GM19328 (cell line): ENCODE measurements around the gene PROCA1.
"Not testable (repeated sequence)": the region's sequence is repeated elsewhere in the genome, so short reads cannot be mapped to it uniquely, and the experiment has no call there.

Experiments
- ATAC-seq: cut with Tn5 transposase; IDR thresholded peaks from one replicate; pipeline ENCODE4 v1.9.1; 2021; ENCODE audit warnings: mild to moderate bottlenecking, moderate library complexity; ENCODE audit not compliant: unreplicated experiment

The PROCA1 gene

DNA sequence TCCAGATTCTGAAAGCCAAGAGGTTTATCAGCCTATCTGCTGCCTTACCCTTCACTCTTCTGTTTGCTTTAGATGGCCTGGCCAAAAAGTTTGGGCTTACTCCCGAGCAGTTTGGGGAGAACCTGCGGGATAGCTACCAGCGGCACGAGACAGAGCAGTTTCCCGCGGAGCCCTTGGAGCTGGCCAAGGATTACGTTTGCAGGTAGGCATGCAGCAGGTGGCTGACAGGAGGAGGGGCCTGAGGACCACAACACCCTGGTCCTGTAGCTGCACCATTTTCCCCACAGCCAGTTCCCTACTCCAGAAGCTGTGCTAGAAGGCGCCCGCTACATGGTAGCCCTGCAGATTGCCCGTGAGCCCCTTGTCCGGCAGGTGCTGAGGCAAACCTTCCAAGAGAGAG is 29.0 kb downstream of the PROCA1 start:
- ATAC-seq = no peak

DNA sequence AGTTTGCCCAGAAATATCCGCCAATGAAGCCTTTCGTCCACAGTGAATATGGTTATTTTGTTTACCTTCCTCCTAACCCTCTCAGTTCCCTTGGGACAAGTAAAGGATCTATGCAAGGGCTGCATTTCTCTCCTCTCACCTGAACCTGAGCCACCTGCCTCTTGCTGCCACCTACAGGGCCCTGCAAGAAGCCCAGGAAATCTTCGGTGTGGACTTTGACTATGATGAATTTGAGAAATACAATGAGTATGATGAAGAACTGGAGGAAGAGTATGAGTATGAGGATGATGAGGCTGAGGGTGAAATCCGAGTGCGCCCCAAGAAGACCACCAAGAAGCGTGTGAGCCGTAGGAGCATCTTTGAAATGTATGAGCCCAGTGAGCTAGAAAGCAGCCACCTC is 35.7 kb downstream of the PROCA1 start:
- ATAC-seq = no peak

DNA sequence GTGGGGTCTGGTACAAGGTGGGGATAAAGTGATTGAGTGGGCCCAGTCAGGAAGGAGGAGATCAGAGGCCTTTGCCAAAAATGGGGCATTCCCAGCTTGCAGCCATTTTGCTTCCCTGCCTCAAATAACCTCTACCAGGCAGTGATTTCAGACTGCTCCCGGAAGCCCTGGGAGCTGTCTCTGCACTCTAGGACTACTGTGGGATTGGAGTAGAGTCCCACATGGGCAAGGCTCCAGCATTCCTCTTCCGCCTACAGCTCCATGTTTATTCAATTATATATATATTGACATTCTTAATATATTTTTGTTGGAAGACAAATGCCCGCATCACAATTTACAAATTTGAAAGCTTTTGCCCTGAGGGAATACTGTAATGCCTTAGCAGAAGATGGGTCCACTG is 36.2 kb downstream of the PROCA1 start:
- ATAC-seq = no peak

DNA sequence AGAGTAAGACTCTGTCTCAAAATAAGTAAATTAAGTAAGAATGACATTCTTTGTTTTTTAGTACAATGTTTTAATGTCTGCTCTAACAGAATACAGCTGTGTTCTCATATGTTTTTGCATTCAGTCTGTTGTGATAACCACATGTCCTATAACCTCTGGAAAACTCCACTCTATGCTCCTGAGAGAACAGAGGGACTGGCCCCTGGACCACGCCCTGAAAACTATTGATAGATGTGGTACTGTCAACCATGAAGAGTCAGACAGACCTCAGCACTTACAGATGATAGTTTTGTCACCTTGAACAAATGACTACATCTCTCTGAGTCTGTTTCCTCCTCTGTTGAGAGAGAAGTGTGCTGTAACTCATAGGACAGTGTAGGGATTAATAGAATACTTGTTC is 41.8 kb downstream of the PROCA1 start:
- no peak for ATAC-seq

DNA sequence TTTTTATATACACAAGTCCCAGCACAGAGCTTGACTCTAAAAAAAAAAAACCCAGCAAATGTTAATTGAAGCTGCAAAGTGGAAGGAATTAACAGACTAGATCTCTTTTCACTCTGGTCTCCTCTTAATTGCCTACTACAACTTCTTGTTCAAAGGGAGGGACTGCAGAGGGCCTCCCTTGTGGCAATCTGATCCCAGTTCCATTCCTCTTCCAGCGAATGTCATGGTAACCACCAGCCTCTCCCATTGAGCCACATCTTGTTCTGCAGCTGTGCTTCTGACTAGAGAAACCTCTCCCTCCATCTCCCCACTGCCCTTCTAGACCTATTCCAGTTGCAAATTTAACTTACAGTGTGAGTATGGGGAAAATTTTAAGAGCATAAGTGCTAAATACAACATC is 43.8 kb downstream of the PROCA1 start:
- no peak for ATAC-seq

DNA sequence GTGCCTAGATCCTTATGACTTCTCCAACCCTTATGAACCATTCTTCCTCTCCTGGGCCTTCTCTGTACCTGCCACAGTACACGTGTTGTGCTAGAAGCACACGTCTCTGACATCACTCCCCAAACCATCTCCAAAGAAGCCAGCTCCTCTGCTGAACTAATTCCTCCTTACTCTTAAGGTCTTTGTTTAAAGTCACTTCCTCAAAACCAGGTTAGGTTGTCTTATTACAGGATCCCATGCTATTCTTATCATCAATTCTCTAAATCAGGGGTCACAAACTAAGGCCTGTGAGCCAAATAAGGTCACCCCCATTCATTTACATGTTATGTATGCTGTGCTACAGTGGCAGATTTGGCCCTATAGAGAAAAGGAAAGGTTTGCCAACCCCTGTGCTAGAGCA is 45.7 kb downstream of the PROCA1 start:
- no peak for ATAC-seq

DNA sequence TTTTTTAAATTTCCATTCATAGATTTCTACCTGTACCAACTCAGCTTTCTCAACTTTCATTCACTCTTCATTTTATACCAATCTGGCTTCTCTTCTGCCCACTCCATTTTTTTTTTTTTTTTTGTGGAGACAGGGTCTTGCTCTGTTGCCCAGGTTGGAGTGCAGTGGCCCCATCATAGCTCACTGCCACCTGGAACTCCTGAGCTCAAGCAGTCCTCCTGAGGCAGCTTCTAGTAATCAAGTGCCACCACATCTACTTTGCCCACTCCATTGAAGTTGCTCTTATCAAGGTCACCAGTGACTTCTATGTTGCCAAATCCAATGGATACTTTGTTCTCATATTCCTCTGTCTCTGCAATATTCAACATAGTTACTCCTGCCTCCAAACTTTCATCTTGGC is 48.0 kb downstream of the PROCA1 start:
- ATAC-seq = no peak

DNA sequence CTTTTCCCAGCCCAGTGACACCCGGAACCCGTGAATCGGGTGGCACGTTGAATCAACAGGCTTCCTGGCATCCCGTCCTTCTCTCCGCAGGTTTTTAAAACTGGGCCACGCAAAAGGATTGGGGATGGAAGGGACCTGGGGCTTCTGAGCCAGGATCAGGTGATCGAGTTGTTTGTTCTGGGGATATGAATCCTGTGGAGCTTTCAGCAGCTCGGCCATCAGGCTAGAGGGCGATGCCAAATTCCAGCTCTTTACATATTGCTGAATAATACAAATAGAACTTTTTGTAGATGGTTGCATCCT is 49.2 kb downstream of the PROCA1 start:
- ATAC-seq = no peak

DNA sequence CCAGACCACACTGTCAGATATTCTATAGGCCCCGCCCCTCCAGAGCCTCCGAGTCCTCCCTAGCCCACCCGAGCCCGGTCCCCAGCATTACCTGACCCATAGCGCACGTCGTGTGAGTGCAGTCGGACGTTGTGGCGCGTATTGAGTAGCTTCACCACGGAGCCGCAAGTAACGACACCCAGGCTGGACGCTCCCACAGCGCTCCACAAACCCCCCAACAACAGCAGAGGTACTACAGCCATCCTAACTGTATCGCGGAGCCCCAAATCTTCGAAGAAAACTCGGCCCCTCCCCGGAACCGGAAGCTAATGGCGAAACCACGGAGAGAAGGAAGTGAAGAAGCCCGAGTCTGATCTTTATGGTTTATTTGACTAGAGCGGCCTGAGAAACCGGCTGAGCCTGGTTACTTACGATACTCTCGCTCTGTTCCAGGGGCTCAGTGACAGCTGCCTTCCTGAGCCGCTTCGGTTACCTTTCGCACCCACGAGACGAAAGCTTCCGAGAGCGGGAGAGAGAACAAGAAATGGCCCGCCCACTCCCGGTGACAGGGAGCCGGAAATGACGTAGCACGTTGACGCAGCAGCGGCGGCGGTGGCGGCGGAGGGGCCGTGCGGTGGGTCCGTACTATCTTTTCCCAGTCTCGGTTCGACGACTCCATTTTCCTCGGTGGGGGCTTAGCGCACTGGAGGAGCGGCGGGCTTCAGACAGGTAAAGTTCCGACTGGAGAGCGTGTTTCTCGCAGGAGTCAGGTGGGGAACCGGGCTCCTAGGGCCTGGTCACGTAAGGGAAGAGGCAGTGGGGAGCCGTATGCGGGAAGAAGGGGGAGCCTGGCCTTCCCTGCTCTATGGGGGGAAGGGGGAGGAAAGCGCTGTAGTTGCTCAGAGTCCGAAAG is 49.8 kb downstream of the PROCA1 start, which contains the start of the genes SDF2 and SUPT6H:
Gene SDF2 (minus strand): TSS at position 272 of the 892 bp plus-strand sequence. CDS start 30 bp downstream, at position 242.
Gene SUPT6H (plus strand): TSS at position 571 of the 892 bp plus-strand sequence. CDS start 11,197 bp downstream, outside the sequence.
- peak; percentile 86 for ATAC-seq

DNA sequence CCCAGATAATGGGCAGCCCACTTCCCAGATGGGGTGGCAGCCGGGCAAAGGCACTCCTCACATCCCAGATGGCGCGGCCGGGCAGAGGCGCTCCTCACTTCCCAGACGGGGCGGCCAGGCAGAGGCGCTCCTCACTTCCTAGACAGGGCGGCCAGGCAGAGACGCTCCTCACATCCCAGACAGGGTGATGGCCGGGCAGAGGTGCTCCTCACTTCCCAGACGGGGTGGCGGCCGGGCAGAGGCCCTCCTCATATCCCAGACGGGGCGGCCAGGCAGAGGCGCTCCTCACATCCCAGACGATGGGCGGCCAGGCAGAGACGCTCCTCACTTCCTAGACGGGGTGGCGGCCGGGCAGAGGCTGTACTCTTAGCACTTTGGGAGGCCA is 52.2 kb downstream of the PROCA1 start:
- ATAC-seq = not testable (repeated sequence)

DNA sequence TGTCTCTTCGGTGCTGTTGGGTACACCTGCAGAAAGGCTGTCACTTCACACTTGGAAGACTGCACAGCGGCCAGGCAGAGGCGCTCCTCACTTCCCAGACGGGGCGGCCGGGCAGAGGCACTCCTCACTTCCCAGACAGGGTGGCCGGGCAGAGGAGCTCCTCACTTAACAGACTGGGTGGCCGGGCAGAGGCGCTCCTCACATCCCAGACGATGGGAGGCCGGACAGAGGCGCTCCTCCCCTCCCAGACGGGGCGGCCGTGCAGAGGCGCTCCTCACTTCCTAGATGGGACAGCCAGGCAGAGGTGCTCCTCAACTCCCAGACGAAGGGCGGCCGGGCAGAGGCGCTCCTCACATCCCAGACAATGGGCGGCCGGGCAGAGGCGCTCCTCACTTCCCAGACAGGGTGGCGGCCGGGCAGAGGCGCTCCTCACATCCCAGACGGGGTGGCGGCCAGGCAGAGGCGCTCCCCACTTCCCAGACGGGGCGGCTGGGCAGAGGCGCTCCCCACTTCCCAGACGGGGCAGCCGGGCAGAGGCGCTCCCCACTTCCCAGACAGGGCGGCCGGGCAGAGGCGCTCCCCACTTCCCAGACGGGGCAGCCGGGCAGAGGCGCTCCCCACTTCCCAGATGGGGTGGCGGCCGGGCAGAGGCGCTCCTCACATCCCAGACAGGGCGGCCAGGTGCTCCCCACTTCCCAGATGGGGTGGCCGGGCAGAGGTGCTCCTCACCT is 52.8 kb downstream of the PROCA1 start:
- not testable (repeated sequence) for ATAC-seq

DNA sequence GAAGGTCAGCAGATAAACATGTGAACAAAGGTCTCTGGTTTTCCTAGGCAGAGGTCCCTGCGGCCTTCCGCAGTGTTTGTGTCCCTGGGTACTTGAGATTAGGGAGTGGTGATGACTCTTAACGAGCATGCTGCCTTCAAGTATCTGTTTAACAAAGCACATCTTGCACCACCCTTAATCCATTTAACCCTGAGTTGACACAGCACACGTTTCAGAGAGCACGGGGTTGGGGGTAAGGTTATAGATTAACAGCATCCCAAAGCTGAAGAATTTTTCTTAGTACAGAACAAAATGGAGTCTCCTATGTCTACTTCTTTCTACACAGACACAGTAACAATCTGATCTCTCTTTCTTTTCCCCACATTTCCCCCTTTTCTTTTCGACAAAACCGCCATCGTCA is 53.3 kb downstream of the PROCA1 start:
- ATAC-seq = not testable (repeated sequence)

DNA sequence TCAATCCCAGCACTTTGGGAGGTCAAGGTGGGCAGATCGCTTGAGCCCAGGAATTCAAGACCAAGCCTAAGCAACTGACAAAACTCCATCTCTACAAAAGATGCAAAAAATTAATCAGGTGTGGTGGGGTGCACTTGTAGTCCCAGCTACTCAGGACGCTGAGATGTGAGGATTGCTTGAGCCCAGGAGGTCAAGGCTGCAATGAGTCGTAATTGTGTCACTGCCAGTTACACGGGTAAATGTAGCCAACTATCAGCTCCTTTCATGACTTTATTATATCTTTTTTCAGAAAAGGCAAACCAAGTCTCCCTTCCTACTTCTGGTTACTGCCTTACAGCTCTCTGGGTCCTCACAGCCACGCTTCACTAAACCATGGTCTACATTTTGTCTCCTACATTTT is 53.9 kb downstream of the PROCA1 start:
- no peak for ATAC-seq

DNA sequence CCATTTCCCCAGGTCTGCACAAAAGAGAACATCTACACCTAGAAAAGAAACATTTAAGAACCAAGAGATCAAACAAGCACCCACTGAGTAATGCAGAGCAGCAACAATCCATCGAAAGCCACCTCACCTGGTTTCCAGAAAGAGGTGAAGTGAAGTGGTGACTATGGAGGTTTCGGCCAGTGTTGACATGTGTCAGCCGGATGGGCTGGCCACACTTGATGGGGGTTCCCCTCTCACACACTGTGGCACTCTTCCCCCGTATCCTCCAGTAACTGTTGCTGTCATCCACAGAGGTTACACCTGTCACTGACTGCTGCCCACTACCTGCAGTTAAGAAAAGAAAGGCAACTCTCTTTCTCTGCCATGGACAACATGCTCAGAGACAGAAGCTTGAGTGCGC is 56.5 kb downstream of the PROCA1 start:
- ATAC-seq = no peak
